Suprapubic skin (tissue), 4 donors: ENCODE data around the gene YWHAH. TPM values are rescaled to one million over a fixed set of nuclear protein-coding genes. Genes with fewer than 3 reads are reported as not detected.

Experiments
- DNase-seq, 2 donors: peaks; one replicate each; pipeline ENCODE4 v3.0.0-alpha.2; 2019; ENCODE audit warnings: low spot score in 2 of 2
- H3K27ac ChIP-seq: fragments of 200-600 bp; sonication (generic); one replicate; pipeline ENCODE4 v1.5.1; 2019
- H3K27me3 ChIP-seq: fragments of 200-600 bp; sonication (generic); one replicate; pipeline ENCODE4 v1.5.1; 2019
- H3K36me3 ChIP-seq: fragments of 200-600 bp; sonication (generic); one replicate; pipeline ENCODE4 v1.5.1; 2019
- H3K4me1 ChIP-seq: fragments of 200-600 bp; sonication (generic); one replicate; pipeline ENCODE4 v1.5.1; 2019
- H3K4me3 ChIP-seq: fragments of 200-600 bp; sonication (generic); one replicate; pipeline ENCODE4 v1.5.1; 2019; ENCODE audit warnings: mild to moderate bottlenecking
- H3K9me3 ChIP-seq: fragments of 200-600 bp; sonication (generic); one replicate; pipeline ENCODE4 v1.5.1; 2019
- EP300 ChIP-seq: sonication (generic); formaldehyde crosslinking; IDR thresholded peaks from one replicate; pipeline ENCODE4 v1.6.1; 2017; ENCODE audit warnings: antibody characterized with exemption
- POLR2A ChIP-seq, 2 donors: fragments of 450-650 bp; IDR thresholded peaks; one replicate each; pipeline ENCODE4 v1.6.1; 2017; ENCODE audit warnings: antibody characterized with exemption in 2 of 2, mild to moderate bottlenecking in 2 of 2, moderate library complexity in 2 of 2
- POLR2AphosphoS5 ChIP-seq, 3 donors: sonication (generic); formaldehyde crosslinking; IDR thresholded peaks; one replicate each; pipeline ENCODE4 v1.6.1; 2017; ENCODE audit warnings: antibody characterized with exemption in 3 of 3
- WGBS: methylation state at CpG from one replicate; pipeline ENCODE4 v1.1.5; 2018; 5-methylcytosine and 5-hydroxymethylcytosine counted together
- total RNA-seq, 4 donors: library from RNA; depleted of rRNA; stranded (reverse); fragments of >200 nt; gene quantifications; one replicate each; pipeline ENCODE4 v1.1.0, GENCODE V29; 2016
- TF ChIP-seq, protein P1 (sequence below), 2 donors: fragments of 200-600 bp in 1 of 2; fragments of 450-650 bp in 1 of 2; sonication (generic) in 1 of 2; IDR thresholded peaks; one replicate each; pipeline ENCODE4 v1.5.1; 2016 to 2019; ENCODE audit warnings: antibody characterized with exemption in 2 of 2, mild to moderate bottlenecking in 1 of 2, moderate library complexity in 1 of 2

Gene YWHAH
- total RNA-seq, 4 donors from 2014 or later = 52.9 to 76.6 (median 66.4) TPM

- Histone ChIP-seq H3K27ac (no peak overlapping the region), H3K27me3 (no peaks in the 10 kb centered on the region), H3K9me3 (no peaks in the 10 kb centered on the region), H3K4me3 (no peak overlapping the region), H3K36me3 (peaks cover 21% of the 10 kb centered on the region), H3K4me1 (peaks cover 21% of the 10 kb centered on the region)
- 88% methylated on average over 9 of the region's 9 CpGs for WGBS
- no peak for DNase-seq
- no peak for TF ChIP-seq EP300
- TF ChIP-seq POLR2A (IDR thresholded peaks at IDR 0.05) = no peak
- TF ChIP-seq, protein P1, sequence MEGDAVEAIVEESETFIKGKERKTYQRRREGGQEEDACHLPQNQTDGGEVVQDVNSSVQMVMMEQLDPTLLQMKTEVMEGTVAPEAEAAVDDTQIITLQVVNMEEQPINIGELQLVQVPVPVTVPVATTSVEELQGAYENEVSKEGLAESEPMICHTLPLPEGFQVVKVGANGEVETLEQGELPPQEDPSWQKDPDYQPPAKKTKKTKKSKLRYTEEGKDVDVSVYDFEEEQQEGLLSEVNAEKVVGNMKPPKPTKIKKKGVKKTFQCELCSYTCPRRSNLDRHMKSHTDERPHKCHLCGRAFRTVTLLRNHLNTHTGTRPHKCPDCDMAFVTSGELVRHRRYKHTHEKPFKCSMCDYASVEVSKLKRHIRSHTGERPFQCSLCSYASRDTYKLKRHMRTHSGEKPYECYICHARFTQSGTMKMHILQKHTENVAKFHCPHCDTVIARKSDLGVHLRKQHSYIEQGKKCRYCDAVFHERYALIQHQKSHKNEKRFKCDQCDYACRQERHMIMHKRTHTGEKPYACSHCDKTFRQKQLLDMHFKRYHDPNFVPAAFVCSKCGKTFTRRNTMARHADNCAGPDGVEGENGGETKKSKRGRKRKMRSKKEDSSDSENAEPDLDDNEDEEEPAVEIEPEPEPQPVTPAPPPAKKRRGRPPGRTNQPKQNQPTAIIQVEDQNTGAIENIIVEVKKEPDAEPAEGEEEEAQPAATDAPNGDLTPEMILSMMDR (IDR thresholded peaks at IDR 0.05) = no peak
- no peak for TF ChIP-seq POLR2AphosphoS5 (IDR thresholded peaks at IDR 0.05)
Observed at GRCh38 chr22:31957970-31958594, 13.7 kb downstream of the YWHAH start.

- no peak for DNase-seq
- 83% methylated on average over 12 of the region's 12 CpGs for WGBS
- TF ChIP-seq POLR2AphosphoS5 (IDR thresholded peaks at IDR 0.05) = no peak
- TF ChIP-seq, protein P1 (IDR thresholded peaks at IDR 0.05) = no peak
- no peak for TF ChIP-seq POLR2A (IDR thresholded peaks at IDR 0.05)
- no peak for TF ChIP-seq EP300
- H3K27ac ChIP-seq = no peak overlapping the region
- peaks cover 21% of the 10 kb centered on the region for H3K36me3 ChIP-seq
- no peaks in the 10 kb centered on the region for H3K9me3 ChIP-seq
- peaks cover 15% of the 10 kb centered on the region for H3K4me1 ChIP-seq
- no peaks in the 10 kb centered on the region for H3K27me3 ChIP-seq
- no peak overlapping the region for H3K4me3 ChIP-seq
Observed at GRCh38 chr22:31958625-31959239, 14.4 kb downstream of the YWHAH start.

DNA sequence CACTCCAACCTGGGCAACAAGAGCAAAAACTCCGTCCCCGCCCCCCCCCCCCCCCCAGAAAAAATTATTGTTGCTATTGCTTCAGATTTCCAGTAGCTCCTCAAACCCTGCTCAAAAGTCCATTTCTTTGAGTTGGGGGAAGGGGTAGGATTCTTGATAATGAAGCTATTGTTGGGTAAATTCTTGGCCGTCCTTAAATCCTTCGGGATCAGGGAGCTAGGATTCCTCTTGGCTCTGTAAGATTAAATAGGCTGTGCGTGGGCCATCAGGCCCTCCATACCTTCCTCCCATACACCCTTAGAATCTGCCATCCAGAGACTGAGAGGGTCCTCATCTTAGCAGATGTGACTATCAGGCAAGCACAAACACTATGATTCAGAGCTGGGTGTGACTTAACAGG, 16.4 kb downstream of the YWHAH start:
- no peak for DNase-seq
- no peaks in the 10 kb centered on the region for H3K4me1 ChIP-seq
- no peaks in the 10 kb centered on the region for H3K9me3 ChIP-seq
- no peak overlapping the region for H3K4me3 ChIP-seq
- H3K36me3 ChIP-seq = peaks cover 21% of the 10 kb centered on the region
- H3K27me3 ChIP-seq = no peaks in the 10 kb centered on the region
- no peak overlapping the region for H3K27ac ChIP-seq
- 56% methylated on average over 4 of the region's 5 CpGs for WGBS
- no peak for TF ChIP-seq POLR2A (IDR thresholded peaks at IDR 0.05)
- TF ChIP-seq, protein P1 (IDR thresholded peaks at IDR 0.05) = no peak
- no peak for TF ChIP-seq EP300
- TF ChIP-seq POLR2AphosphoS5 (IDR thresholded peaks at IDR 0.05) = no peak

GRCh38 chr22:31962387-31963125, 18.2 kb downstream of the YWHAH start:
- Histone ChIP-seq H3K4me1 (no peaks in the 10 kb centered on the region), H3K36me3 (peaks cover 6% of the 10 kb centered on the region), H3K27me3 (no peaks in the 10 kb centered on the region), H3K27ac (no peak overlapping the region), H3K9me3 (no peaks in the 10 kb centered on the region), H3K4me3 (no peak overlapping the region)
- TF ChIP-seq, protein P1 (IDR thresholded peaks at IDR 0.05) = no peak
- no peak for TF ChIP-seq EP300
- TF ChIP-seq POLR2AphosphoS5 (IDR thresholded peaks at IDR 0.05) = no peak
- no peak for TF ChIP-seq POLR2A (IDR thresholded peaks at IDR 0.05)
- no peak for DNase-seq
- 42% methylated on average over 12 of the region's 12 CpGs for WGBS

DNA sequence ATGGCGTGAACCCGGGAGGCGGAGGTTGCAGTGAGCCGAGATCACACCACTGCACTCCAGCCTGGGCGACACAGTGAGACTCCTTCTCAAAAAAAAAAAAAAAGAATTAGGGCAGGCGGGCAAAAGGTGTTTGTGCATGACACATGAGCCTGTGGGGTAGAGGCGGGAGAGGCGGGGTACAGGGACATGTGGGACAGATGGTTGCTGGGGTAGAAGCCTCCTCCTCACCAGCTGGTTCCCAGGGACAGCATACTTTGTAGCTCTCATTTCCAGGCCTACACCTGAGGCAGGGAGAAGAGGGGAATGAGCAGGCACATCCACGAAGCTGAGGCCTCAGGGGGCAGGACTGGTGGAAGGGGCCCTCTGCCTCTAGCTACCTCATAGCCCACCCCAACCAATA, 23.7 kb downstream of the YWHAH start:
- Histone ChIP-seq H3K4me3 (no peak overlapping the region), H3K27ac (no peak overlapping the region), H3K27me3 (no peaks in the 10 kb centered on the region), H3K4me1 (peaks cover 10% of the 10 kb centered on the region), H3K36me3 (no peaks in the 10 kb centered on the region), H3K9me3 (no peaks in the 10 kb centered on the region)
- 93% methylated on average over 9 of the region's 9 CpGs for WGBS
- no peak for TF ChIP-seq POLR2AphosphoS5 (IDR thresholded peaks at IDR 0.05)
- no peak for TF ChIP-seq POLR2A (IDR thresholded peaks at IDR 0.05)
- TF ChIP-seq EP300 = no peak
- TF ChIP-seq, protein P1 (IDR thresholded peaks at IDR 0.05) = no peak
- no peak for DNase-seq
